Stimulated activated CD8-positive, alpha-beta memory T cell treated with anti-CD3 and anti-CD28 coated beads, Interleukin-2, amount 100 ng/mL, for 48 hours (primary cell): ENCODE data around the gene PARP1.
"Not testable (repeated sequence)": the region's sequence is repeated elsewhere in the genome, so short reads cannot be mapped to it uniquely, and the experiment has no call there.

Experiments used
- DNase-seq, 2 donors: peaks; one replicate each; pipeline ENCODE4 v3.0.0-alpha.2; 2020; ENCODE audit warnings: low read depth in 2 of 2

The PARP1 gene

DNA sequence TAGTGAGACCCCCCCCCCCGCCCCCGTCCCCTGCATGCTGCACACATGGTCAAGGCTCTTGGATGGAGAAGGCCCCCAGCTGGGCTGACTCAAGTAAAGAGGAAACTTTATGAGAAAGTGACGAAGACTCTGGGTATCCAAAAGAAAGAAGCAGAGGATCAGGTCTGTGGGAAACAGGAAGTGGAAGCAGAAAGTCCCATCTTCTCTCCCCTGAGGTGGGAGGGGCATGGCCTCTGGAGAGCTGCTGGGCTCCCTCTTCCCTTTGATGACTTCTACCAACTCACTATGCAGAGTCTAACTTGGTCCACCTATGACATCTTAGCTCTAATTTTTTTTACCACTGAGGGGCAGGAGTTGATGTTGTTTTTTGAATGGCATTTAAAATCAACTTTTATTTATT lies 56.2 kb downstream of the PARP1 start:
- no peak for DNase-seq

DNA sequence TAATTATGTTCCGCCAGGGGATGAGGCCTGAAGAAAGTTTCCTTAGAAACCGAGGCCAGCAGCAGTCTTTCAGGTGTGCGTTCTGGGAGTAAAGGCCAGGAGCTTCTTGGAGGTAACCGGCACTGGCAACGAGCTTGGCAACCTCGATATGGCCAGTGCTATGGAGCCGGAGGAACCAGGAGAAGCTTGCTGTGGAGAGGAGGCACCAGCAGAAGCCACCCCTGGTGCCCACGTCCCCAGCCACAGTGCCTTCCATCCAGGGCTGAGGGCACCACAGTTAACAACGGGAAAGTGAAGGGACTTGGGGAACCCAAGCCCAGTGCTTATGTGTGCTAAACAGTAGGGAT lies 57.4 kb downstream of the PARP1 start:
- DNase-seq = no peak

DNA sequence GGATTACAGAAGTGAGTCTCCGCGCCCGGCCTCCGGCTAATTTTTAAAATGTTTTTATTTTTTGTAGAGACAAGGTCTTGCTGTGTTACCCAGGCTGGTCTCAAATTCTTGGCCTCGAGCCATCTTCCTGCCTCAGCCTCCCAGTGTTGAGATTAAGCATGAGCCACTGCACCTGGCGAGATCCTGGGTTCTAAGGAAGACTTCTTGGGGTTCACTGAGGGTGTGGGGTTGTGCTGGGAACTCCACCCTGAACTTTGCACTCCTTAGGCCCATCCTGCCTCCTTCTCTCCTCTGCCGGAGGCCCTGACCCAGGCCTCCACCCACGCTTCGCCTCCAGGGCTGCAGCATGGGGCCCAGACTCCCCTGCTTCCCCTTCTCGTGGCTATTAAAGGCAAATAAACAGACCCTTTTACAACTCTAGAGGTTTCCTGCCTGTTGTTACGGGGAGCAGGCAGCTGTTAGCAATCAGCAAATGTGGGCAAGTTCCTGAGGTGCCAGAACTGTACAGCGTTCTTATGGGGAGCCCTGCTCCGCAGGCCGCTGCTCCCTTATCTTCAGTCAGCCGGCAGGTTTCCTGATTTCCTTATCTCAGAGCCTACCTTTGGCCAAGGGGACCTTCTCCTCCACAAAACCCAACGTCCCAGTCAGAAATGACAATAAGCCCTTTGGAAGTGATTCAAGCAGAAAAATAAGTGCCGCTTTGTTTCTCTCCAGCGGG lies 57.9 kb downstream of the PARP1 start:
- no peak for DNase-seq

DNA sequence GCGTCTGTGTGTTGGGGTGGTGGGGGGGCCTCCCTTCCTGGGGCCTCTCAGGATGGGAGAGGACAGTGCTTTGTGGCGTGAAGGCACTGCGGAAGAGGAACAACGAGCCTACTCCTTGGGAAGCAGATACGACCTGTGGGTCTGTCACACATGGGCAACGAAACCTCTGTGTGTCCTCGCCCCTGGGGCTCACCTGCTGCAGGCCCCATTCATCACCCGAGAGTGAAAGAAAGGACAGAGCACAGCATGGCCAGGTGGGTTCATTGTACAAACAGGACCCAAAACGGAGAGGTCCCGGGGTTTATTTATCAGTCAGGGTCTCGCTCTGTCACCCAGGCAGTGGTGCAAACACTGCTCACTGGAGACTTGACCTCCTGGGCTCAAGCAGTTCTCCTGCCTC lies 58.8 kb downstream of the PARP1 start:
- no peak for DNase-seq

DNA sequence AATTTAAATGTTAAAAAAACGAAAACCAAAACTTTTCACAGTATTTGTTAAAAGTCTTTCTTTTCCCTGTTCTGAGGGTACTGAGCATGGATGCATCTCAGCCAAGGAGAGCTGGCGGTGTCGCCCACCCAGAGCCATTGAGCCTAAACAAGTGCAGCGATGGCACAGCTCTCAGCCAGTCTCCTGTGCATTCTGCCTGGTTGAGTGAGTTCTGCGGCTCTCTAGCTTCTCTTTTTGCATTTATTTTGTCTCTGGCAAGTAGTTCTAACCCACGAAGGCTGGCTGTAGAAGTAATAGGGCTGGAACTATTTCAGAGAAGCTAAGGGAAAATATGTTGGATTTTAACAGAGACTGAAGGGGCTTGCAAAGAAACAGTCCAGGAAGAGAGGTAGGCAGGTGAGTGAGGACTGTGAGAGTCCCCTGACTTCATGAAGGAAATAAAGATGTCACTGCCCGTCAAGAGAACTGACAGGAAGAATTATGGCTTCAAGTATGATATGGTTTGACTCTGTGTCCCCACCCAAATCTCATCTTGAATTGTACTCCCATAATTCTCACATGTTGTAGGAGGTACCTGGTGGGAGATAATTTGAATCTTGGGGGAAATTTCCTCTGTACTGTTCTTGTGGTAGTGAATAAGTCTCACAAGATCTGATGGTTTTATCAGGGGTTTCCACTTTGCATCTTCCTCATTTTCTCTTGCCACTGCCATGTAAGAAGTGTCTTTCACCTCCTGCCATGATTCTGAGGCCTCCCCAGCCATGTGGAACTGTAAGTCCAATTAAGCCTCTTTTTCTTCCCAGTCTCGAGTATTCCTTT lies 63.2 kb downstream of the PARP1 start:
- no peak for DNase-seq

DNA sequence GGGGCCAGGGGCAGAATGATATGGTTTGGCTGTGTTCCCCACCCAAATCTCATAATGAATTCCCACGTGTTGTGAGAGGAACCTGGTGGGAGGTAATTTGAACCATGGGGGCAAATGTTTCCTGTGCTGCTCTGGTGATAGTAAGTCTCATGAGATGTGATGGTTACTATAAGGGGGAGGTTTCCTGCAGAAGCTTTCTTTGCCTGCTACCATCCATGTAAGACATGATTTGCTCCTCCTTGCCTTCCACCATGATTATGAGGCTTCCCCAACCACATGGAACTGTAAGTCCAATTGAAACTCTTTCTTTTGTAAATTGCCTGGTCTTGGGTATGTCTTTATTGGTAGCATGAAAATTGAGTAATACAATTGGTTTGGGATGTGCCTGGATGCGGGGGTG lies 65.2 kb downstream of the PARP1 start:
- DNase-seq = no peak

DNA sequence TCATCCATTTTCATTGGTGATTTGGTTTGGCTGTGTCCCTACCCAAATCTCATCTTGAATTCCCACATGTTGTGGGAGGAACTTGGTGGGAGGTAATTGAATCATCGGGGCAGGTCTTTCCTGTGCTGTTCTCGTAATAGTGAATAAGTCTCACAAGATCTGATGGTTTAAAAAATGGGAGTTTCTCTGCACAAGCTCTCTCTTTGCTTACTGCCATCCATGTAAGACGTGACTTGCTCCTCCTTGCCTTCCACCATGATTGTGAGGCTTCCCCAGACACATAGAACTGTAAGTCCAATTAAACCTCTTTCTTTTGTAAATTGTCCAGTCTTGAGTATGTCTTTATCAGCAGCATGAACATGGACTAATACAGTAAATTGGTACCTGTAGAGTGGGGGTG lies 67.8 kb downstream of the PARP1 start:
- DNase-seq = not testable (repeated sequence)

DNA sequence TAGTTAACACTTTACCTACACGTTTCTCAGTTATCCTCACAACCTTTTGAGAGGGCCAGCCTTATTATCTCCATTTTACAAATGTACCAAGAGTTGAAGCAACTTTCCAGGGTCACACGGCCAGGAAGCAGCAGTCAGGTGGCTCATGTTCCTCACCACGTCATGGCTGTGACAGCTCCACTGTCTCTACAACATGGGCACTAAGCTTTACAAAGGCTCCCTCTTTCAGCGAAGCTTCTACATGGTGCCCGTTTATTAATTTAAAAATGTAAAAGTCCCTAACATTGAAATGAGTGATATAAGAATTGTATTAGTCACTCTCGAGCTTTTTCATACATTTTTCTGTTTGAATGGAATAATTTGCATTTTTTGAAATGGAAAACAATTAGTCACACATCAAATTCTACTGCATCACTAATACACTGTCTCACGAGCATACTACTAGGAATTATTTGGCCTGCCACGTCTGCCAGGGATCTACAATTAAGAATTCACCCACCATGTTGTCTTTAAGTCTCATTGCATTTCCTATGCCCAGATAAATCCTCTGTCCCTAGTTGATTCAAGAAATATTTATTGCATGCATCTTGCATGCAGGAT lies 70.5 kb downstream of the PARP1 start:
- no peak for DNase-seq

DNA sequence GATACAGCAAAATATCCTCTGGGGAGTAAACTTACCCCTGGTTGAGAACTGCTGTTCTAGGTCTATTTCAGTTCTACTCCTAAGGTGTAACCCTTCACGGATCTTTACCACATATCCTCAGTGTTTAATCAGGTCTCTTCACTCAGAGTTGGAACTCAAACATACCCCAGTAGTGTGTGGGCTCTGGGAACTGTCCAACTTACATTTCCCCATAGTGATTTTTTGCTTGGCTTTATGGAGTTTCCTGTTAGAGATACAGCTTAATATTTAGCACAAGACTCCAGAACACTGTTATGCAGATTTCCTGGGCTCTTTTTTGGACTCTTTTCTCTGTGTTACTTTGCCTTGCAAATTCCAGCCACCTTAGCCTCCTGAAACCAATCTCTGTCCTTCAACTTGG lies 72.2 kb downstream of the PARP1 start:
- DNase-seq = no peak

DNA sequence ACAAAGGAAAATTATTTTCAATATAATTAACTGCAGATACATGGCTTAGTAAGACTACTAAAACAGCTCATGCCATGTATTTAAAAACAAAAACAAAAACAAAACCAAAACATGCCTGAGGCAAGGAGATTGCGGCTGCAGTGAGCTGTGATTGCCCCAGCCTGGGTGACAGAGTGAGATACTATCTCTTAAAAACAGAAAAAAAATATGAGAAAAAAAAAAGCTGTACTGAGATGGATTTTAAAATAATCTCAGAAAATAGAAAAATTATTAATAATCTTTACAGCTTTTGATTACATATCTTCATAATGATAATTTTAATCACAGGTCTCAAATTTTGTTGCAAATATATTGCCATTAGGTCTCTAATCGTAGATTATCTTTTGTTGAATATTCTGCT lies 74.9 kb downstream of the PARP1 start:
- no peak for DNase-seq

DNA sequence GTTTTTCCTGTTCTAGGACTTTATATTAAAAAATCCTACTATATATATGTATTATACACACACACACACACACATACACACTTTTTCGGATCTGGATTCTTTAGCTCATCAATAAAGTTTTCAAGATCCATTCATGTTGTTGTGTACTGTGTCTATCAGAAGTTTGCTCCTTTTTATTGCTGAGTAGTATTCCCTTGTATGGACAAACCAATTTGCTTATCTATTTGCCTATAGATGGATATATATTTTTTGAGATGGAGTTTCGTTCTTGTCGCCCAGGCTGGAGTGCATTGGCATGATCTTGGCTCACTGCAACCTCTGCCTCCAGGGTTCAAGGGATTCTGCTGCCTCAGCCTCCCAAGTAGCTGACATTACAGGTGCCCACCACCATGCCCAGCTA lies 78.7 kb downstream of the PARP1 start:
- no peak for DNase-seq

DNA sequence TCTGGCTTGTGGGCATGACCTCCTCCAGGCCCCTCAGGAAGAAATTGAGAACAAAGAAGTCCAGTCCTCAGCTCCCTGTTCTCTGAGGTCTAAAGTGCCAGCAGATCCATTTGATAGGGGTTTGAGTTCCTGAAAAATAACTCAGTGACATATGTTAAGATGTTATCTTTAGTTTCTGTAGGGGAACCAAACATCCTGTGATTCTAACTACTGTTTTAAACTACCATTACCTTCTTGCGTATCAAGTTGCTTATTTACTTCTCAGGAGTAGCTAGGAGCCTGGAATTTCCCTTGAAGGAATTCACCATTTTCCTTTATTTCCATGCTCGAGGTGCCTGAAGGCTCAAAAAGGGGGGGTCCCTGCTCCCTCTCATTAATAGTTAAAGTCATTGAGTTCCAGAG lies 80.1 kb downstream of the PARP1 start:
- no peak for DNase-seq

DNA sequence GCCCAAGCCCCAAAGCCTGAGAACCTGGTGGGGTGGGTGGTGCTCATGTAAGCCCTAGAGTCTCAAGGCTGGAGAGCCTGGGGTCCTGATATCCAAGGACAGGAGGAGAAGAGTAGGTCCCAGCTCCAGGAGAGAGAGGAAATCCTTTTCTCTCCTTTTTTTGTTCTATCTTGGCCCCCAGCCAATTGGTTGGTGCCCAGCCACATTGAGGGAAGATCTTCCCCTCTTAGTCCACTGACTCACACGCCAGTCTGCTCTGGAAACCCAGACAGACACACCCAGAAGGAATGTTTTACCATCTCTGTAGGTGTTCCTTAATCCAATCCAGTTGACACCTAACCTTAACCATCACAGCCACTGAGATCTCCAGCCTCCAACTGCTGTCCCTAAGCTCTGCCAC lies 82.7 kb downstream of the PARP1 start:
- DNase-seq = no peak

DNA sequence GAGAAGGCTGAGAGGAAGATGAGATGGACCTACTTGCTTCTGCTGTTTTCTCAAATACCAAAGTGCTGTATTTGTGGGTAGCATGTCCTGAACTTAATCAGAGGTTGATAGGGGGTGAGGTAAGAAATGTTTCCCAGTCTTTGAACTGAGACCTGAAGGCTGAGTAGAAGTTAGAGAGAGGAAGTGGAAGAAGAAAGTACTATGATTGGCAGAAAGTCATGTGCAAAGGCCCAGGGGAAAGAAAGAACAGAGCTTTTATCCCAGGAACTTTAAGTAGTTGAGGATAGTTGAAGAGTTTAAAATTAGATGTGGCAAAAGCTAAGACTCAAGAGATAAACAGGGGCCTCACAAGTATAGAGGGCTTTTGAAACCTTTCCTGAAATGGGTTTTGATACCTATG lies 83.4 kb downstream of the PARP1 start:
- DNase-seq = no peak

DNA sequence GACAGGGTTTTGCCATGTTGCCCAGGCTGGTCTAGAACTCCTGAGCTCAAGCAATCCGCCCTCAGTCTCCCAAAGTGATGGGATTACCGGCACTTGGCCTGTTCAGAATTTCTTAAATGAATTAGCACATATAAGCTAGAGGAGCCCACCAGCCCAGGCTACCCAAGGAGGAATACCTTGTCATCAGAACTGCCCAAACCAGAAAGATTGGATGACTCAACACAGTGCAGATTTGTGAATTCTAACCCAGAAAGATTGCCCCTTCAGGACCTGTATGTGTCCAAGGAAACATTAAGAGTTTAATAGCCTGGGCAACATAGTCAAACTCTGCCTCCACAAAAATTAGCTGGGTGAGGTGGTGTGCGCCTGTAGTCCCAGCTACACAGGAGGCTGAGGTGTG lies 84.9 kb downstream of the PARP1 start:
- no peak for DNase-seq

DNA sequence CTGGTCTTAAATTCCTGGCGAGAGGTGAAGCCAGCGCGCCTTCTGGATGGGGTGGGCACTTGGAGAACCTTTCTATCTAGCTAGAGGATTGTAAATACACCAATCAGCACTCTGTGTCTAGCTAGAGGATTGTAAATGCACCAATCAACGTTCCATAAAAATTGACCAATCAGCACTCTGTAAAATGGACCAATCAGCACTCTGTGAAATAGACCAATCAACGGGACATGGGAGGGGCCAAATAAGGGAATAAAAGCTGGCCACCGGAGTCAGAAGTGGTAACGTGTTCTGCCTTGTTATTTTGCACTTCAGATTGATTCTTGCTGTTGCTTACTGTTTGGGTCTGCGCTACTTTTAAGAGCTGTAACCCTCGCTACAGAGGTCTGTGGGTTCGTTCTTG lies 87.0 kb downstream of the PARP1 start:
- DNase-seq = no peak

DNA sequence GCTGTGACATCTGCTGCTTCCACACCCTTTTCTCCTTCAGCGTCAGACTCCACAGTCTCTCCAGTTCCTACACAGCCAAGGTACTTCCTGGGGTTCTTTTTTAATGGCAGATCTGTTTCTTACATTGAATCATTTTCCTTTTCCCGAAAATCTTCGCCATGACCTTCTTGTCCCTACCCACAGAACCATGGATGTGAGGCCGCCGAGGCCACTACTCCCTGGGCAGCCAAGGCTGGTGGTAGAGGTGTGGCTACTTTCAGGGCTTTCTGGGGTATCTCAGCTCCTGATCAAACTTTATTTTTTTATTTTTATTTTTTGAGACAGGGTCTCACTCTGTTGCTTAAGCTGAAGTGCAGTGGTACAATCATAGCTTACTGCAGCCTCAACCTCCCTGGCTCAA lies 89.4 kb downstream of the PARP1 start:
- DNase-seq = no peak

DNA sequence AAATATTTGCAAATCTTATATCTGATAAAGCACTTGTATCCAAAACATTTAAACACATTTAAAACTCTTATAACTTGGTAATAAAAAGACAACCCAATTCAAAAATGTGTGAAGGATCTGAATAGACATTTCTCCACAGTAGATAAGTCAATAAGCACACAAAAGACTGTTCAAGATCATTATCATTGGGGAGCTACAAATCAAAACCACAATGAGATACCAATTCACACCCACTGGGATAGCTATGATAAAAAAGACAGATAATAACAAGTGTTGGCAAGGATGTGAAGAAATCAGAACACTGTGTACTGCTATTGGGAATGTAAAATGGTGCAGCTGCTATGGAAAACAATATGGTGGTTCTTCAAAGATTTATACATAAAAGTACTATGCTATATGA lies 93.8 kb downstream of the PARP1 start:
- DNase-seq = no peak

DNA sequence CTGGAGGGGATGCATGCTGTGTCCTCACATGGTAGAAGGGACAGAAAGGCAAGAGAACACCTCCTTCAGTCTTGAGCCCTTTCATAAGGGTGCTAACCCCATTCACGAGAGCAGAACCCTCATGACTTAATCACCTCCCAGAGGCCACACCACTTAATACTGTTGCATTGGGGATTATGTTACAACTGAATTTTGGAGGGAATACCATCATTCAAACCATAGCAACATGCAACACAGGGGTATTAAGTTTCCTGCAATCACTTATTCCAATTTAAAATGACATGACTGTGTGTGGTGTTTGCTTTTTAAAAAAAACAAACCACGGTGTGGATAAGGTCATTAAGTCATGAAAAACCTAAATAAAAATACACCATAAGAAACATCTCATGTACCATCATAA lies 95.8 kb downstream of the PARP1 start:
- no peak for DNase-seq

DNA sequence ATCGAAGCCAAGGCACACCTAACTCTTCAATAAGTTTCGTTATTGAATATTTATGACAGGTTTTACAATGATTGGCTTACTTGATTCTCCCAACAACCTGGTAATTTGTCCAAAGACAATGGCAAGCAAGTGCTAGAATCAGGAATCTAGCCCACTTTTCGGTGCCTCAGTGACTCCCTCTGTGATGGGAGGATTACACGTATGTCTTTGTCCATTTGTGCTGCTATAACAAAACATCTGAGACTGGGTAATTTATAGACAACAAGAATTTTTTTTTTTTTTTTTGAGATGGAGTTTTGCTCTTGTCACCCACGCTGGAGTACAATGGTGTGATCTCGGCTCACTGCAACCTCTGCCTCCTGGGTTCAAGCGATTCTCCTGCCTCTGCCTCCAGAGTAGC lies 96.5 kb downstream of the PARP1 start:
- no peak for DNase-seq
